Cardiac muscle cell (in vitro differentiated cells and primary cell): ENCODE data around the gene TAS1R2. TPM values are rescaled to one million over a fixed set of nuclear protein-coding genes. Genes with fewer than 3 reads are reported as not detected.
"Not testable (repeated sequence)": the region's sequence is repeated elsewhere in the genome, so short reads cannot be mapped to it uniquely, and the experiment has no call there.

Experiments used
- DNase-seq, 2 donors: peaks; one replicate each; pipeline versions ENCODE4 v3.0.0 to v3.0.0-alpha.2; 2010 to 2017; ENCODE audit warnings: low read depth in 1 of 2, low spot score in 1 of 2
- H3K27ac ChIP-seq: fragments of 200-600 bp; sonication (generic); 2 replicates; pipeline ENCODE4 v1.5.1; 2016
- H3K27me3 ChIP-seq: fragments of 200-600 bp; sonication (generic); 2 replicates; pipeline ENCODE4 v1.6.0; 2016; ENCODE audit warnings: control low read depth
- H3K36me3 ChIP-seq: fragments of 200-600 bp; sonication (generic); 2 replicates; pipeline ENCODE4 v1.5.1; 2016; ENCODE audit warnings: control low read depth
- H3K4me1 ChIP-seq: fragments of 200-600 bp; sonication (generic); 2 replicates; pipeline ENCODE4 v1.8.1; 2017; ENCODE audit warnings: low read depth, mild to moderate bottlenecking, mixed run types
- H3K4me3 ChIP-seq: fragments of 200-600 bp; sonication (generic); 2 replicates; pipeline ENCODE4 v1.5.1; 2016; ENCODE audit warnings: mild to moderate bottlenecking
- H3K9me3 ChIP-seq: fragments of 200-600 bp; sonication (generic); 2 replicates; pipeline ENCODE4 v1.5.1; 2017; ENCODE audit warnings: low read depth, mild to moderate bottlenecking, control low read depth
- polyA plus RNA-seq: library from polyadenylated mRNA; unstranded; fragments of >200 nt; fragmentation: Nextera tagmentation; extraction: Ambion mirVana; gene quantifications from 2 replicates; pipeline ENCODE4 v1.2.1, GENCODE V29; 2016
- total RNA-seq: library from RNA; depleted of rRNA; stranded (reverse); fragments of >200 nt; gene quantifications from 2 replicates; pipeline ENCODE4 v1.2.3, GENCODE V29; 2016
- TF ChIP-seq, protein P1 (sequence below): IDR thresholded peaks from 2 replicates; pipeline ENCODE4 v1.5.1; 2012; ENCODE audit warnings: low read depth, mild to moderate bottlenecking, low read length

Gene TAS1R2
- total and polyA plus RNA-seq, 2 experiments from 2014 or later = not detected

DNA sequence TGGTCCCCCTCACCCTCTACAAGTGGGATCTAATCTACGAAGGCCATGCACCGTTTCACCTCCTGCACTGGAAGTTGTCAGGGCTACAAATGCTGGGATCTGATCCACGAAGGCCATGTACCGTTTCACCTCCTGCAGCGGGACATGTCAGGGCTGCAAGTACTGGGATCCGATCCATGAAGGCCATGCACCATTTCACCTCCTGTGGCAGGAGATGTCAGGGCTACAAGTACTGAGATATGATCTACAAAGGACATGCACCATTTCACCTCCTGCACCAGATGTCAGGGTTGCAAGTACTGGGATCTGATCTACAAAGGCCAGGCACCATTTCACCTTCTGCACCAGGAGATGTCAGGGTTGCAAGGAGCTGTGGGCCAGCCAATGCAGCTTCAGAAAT is 35.9 kb upstream of the TAS1R2 start:
- peak overlapping the region; percentile 86 for H3K27ac ChIP-seq
- no peaks in the 10 kb centered on the region for H3K27me3 ChIP-seq
- no peak for DNase-seq
- H3K4me3 ChIP-seq = no peak overlapping the region
- H3K9me3 ChIP-seq = no peaks in the 10 kb centered on the region
- H3K4me1 ChIP-seq = peaks cover 26% of the 10 kb centered on the region
- H3K36me3 ChIP-seq = no peaks in the 10 kb centered on the region
- TF ChIP-seq, protein P1, sequence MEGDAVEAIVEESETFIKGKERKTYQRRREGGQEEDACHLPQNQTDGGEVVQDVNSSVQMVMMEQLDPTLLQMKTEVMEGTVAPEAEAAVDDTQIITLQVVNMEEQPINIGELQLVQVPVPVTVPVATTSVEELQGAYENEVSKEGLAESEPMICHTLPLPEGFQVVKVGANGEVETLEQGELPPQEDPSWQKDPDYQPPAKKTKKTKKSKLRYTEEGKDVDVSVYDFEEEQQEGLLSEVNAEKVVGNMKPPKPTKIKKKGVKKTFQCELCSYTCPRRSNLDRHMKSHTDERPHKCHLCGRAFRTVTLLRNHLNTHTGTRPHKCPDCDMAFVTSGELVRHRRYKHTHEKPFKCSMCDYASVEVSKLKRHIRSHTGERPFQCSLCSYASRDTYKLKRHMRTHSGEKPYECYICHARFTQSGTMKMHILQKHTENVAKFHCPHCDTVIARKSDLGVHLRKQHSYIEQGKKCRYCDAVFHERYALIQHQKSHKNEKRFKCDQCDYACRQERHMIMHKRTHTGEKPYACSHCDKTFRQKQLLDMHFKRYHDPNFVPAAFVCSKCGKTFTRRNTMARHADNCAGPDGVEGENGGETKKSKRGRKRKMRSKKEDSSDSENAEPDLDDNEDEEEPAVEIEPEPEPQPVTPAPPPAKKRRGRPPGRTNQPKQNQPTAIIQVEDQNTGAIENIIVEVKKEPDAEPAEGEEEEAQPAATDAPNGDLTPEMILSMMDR = no peak

DNA sequence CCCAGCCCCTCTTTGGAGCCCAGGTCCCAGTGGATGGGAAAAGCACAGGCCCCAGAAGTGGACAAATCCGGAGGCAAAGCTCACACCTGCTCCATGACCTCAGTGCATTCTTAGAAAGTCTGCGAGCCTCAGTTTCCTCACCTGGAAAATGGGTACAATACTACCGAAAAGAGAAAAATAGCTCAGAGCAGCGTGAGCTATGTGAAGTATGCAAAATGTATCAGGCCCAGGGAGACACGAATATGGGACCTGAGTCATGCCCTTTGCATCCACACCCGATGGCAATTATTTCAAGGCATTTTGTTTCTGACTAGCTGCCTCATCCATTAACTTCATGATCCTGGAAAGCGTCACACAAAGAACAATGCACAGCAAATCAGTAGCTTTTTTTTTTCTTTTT is 33.7 kb upstream of the TAS1R2 start:
- TF ChIP-seq, protein P1 = no peak
- Histone ChIP-seq H3K27ac (no peak overlapping the region), H3K4me1 (peaks cover 26% of the 10 kb centered on the region), H3K4me3 (no peak overlapping the region), H3K27me3 (no peaks in the 10 kb centered on the region), H3K36me3 (no peaks in the 10 kb centered on the region), H3K9me3 (no peaks in the 10 kb centered on the region)
- DNase-seq = no peak

DNA sequence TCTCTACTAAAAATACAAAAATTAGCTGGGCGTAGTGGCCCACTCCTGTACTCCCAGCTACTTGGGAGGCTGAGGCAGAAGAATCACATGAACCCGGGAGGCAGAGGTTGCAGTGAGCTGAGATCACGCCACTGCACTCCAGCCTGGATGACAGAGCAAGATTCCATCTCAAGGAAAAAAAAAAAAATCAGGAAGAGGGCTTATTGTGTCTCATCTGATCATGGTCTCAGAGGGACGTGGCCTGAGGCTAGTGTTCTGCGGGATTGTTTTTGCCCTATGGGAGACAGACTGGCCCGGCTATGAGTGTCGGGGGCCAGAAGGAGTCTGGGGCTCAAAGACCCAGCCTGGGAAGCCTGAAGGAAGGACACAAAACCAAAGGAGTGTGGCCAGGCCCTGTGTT is 32.4 kb upstream of the TAS1R2 start:
- not testable (repeated sequence) for H3K36me3 ChIP-seq, DNase-seq, H3K4me3 ChIP-seq, H3K27ac ChIP-seq, H3K9me3 ChIP-seq, H3K27me3 ChIP-seq
- H3K4me1 ChIP-seq = peaks cover 26% of the 10 kb centered on the region

DNA sequence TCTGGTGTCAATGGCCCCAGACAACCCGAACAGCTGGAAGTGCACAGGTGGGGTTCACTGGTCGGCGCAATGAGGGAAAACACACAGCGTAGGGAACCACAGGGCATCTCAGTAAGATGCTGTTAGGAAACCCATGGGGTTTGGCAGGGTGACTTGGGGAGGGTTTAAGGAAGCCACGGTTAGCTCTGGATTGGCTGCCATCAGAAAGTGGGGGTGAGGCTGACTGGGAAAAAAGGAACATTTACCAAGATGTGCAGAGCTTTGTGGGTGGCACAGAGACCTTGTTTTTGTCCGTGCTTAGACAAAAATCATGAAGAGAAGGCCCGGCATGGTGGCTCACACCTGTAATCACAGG is 31.9 kb upstream of the TAS1R2 start:
- Histone ChIP-seq H3K27ac (no peak overlapping the region), H3K4me3 (no peak overlapping the region), H3K27me3 (no peaks in the 10 kb centered on the region), H3K36me3 (no peaks in the 10 kb centered on the region), H3K4me1 (peaks cover 25% of the 10 kb centered on the region), H3K9me3 (no peaks in the 10 kb centered on the region)
- DNase-seq = no peak
- TF ChIP-seq, protein P1 = no peak

DNA sequence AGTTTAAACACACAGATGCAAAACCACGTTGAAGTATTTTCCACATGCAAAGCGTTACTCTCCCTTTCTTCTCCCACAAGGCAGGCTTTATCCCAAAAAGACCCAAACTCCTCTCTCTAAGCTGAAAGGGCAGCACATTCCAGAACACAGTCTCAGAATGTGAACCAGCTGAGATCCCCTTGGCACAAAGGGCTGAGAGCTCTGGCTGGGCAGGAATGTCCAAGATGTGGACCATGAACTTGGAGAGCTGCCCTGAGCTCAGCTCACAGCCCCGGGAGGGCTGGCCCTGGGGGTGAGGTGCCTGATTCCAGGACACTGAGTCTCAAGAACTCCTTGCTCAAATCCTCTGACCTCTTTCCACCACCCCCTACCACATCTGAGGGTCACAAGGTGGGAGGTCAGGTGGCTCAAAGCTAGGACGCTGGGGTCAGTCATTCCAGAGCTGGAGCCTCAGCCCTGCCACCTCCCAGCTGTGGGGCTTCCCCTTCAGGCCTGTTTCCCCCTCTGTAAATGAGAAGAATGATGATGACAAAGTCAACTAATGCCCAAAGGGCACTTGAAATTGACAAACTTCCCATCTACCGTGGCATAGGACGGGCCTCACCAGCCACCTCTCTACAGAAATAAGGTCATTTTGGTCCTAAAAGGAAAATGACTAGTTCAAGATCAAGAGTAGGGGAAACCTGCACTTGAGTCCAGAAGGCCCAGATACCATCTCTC is 31.4 kb upstream of the TAS1R2 start:
- TF ChIP-seq, protein P1 = no peak
- no peak overlapping the region for H3K4me3 ChIP-seq
- H3K4me1 ChIP-seq = peaks cover 19% of the 10 kb centered on the region
- H3K27me3 ChIP-seq = no peaks in the 10 kb centered on the region
- H3K27ac ChIP-seq = no peak overlapping the region
- H3K9me3 ChIP-seq = no peaks in the 10 kb centered on the region
- peak in 1 of 2 donors; percentile 47 for DNase-seq
- no peaks in the 10 kb centered on the region for H3K36me3 ChIP-seq

DNA sequence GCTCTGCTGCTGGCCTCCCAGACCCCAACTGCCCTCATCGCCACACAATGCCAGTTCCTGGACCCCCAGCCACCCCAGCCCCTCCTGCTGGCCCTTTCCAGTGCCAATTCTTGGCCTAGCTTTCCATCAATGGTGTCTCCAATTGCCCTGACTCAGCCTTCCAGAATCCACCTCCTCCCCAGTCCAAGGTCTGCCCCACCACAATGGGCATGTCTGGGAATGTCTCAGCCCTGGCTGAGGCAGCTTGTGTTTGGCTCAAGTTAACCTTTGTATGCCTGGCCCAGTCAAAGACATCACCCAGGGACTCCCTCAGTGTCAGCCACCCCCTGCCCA is 26.5 kb upstream of the TAS1R2 start:
- peak in 1 of 2 donors; percentile 17 for DNase-seq
- TF ChIP-seq, protein P1 = no peak
- Histone ChIP-seq H3K4me3 (no peak overlapping the region), H3K36me3 (peaks cover 7% of the 10 kb centered on the region), H3K27ac (no peak overlapping the region), H3K4me1 (no peaks in the 10 kb centered on the region), H3K9me3 (no peaks in the 10 kb centered on the region), H3K27me3 (no peaks in the 10 kb centered on the region)
